Posterior cingulate gyrus (tissue), 11 donors: ENCODE results near the gene RAB3GAP2.
"Not testable (repeated sequence)": the region's sequence is repeated elsewhere in the genome, so short reads cannot be mapped to it uniquely, and the experiment has no call there.

Experiments used
- DNase-seq, 10 donors: peaks; one replicate each; pipeline versions ENCODE4 v3.0.0 to v3.0.0-alpha.2; 2020 to 2021; ENCODE audit warnings: mixed read lengths in 3 of 10
- intact Hi-C: fragments of 100-400 bp; cut with DNase I; formaldehyde crosslinking; loops from one replicate; pipeline ENCODE4 v1.15.1; 2023

The RAB3GAP2 gene

GRCh38 chr1:220159041-220159440 is 113.2 kb downstream of the RAB3GAP2 start:
- intact Hi-C loops = no loop called here
- no peak for DNase-seq

- DNase-seq, intact Hi-C loops: not testable (repeated sequence)
These were observed 113.7 kb downstream of the RAB3GAP2 start for GRCh38 chr1:220158530-220158929.

DNA sequence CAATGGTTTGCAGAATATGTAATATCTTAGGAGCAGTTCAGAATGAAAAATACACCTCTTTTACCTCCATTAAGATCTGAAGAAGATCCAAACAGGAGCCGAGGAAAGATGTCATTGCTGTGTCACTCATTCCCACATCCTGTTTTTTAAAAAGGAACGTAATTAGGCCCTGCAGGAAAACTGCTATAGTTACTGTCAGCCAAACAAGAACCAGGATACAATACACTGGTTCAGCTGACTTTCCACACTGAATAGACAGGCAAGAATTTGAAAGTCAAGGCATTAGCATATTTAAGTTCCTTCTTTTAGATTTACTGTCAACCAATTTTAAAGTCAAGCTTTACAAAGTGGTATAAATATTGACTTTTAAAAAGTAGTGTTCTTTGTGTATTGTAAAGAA is 114.5 kb downstream of the RAB3GAP2 start:
- intact Hi-C loops = no loop called here
- DNase-seq = no peak

GRCh38 chr1:220156620-220157146 is 115.6 kb downstream of the RAB3GAP2 start:
- intact Hi-C loops = no loop called here
- no peak for DNase-seq

DNA sequence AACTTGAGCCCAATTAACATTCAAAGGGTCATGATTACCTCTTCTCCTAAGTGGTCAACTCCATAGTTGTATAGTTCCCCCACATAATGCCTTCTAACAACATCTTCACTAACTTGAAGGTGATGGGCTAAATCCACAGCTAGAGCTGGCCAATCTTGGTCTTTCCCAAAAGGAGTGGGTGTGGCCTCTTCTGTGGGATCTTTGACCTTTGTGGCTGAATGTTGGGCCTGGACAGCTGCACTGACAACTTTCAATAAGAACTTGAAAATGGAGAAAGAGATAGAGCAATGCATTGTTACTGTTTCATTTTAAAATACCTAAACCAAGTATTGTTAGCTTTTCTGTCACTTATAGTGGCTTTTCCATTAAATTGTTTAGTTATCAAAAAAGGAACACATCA is 119.1 kb downstream of the RAB3GAP2 start:
- intact Hi-C loops = no loop called here
- no peak for DNase-seq

GRCh38 chr1:220151454-220151853 is 120.8 kb downstream of the RAB3GAP2 start:
- intact Hi-C loops = no loop called here
- peak in 4 of 10 donors; percentile 19 to 83 (median 22) for DNase-seq

- intact Hi-C loops = no loop called here
- no peak for DNase-seq
These were observed 122.5 kb downstream of the RAB3GAP2 start for GRCh38 chr1:220149742-220150141.

DNA sequence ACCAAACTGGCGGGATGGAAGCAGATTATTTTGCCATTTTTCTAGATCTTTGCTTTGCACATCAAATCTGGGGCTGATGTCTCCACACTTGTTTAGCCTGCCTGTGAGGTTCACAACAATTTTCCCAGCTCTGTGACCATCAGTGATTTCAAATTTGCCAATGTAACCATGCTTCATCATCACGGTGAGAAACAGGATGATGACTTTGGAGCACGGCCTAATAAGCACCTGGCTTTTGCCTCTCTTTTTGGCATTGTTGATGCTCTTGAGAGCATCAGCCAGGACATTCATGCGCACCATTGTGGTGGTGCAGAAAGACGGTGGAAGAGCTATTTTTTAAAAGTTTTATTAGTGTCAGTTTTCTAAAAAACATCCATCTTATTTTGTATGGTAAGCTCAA is 128.2 kb downstream of the RAB3GAP2 start:
- no peak for DNase-seq
- intact Hi-C loops = no loop called here

DNA sequence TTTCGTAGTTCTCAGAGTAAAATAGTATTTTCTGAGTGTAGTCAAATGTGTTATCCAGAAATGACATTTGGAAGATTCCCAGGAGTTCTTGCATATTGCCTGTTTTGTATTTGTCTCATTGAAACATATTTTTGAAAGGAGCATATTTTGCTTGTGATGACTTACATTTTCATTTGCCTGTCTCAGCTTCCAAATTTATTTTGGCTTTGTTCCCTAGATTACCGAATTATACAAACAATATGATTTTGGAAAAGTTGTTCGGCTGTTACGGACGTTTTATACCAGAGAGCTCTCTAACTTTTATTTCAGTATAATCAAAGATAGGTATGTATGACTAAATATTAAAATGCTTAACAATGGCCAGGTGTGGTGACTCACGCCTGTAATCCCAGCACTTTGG is 132.3 kb downstream of the RAB3GAP2 start:
- DNase-seq = no peak
- intact Hi-C loops = no loop called here

DNA sequence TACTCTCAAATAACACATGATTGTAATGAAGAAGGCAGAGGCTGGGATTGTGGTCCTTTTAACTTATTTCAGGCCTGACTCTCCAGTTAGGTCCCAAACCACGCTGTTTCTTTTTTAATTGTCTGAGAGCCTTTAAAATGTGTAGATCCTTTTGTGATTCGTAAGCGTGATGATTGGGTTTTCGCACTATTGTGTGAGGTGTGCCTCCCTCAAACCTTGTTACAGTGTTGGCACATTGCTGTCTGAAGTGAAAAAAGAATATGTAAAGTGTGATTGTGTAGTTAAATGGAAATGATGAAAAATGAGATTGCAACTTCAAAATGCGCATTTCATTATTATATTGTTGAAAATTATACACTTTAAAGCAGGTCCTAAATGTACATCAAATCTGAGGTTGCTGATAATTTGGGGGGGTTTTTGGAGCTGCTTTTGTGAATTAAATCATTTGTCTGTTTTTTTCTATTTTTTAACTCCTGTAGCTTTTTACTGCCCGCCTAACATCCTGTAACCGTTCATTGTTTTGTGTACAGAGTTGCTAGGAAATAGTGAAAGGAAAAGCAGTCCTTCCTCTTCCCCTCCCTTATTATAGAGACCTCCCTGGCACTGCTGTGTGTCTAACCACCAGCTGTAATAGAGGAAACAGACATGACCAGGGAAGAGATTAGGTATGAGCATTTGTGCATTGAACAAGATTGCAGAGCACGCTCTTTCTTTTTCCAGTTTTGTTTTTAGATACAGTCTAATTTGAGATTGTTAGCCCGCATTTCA is 135.1 kb downstream of the RAB3GAP2 start:
- DNase-seq = no peak
- intact Hi-C loops = no loop called here

DNA sequence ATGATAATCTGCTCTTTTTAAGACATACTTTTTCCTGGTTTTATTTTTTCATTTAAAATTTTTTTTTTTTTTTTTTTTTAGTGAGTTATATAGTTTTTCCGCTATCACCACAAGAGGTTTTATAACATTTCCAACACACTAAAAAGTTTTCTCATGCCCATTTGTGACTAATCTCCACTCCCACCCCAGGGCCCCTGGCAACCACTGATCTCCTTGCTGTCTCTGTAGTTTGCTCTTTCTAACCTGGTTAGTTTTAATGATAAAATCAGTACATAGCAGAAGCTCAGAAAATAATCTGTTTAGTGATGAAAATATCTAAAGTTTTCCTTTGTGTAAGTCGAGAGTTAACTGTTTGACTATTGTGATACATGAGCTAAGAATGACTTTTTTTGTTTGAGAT is 136.5 kb downstream of the RAB3GAP2 start:
- no peak for DNase-seq
- intact Hi-C loops = no loop called here

DNA sequence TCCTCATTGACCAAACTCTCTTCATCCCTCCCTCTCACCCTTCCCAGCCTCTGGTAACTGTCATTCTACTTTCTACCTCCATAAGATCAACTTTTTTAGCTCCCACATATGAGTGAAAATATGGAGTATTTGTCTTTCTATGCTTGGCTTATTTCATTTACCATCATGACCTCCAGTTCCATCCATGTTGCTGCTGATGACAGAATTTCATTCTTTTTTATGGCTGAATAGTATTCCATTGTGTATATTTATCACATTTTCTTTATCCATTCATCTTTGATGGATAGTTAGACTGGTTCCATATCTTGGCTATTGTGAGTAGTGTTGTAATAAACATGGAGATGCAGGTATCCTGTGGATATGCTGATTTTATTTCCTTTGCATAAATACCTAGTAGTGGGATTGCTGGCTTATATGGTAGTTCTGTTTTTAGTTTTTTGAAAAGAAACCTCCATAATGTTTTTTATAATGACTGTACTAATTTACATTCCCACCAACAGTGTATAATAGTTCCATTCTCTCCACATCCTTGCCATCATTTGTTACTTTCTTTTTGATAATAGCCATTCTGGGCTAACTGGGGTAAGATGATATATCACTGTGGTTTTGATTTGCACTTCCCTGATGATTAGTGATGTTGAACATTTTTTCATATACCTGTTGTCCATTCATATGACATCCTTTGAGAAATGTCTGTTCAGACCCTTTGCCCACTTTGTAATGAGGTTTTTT is 142.6 kb downstream of the RAB3GAP2 start:
- DNase-seq = no peak
- intact Hi-C loops = no loop called here

DNA sequence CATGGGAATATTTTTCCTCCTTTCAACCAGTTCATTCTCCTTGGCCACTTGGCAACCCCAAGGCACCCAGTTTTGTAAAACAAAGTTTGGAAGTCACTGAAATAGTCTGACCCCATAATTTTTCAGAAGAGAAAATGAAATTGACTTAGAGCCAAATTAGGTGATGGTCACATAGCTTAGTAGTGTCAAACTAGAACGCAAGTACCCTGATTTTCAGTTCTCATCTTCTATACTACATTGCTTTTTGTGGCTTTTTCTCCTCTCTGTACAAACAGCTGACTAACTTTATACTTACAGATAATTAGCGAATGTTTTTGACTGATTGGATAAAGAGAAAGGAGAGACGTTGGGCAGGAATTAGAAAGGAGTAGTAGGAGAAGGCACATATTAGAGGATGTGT is 145.2 kb downstream of the RAB3GAP2 start:
- intact Hi-C loops = no loop called here
- DNase-seq = no peak

DNA sequence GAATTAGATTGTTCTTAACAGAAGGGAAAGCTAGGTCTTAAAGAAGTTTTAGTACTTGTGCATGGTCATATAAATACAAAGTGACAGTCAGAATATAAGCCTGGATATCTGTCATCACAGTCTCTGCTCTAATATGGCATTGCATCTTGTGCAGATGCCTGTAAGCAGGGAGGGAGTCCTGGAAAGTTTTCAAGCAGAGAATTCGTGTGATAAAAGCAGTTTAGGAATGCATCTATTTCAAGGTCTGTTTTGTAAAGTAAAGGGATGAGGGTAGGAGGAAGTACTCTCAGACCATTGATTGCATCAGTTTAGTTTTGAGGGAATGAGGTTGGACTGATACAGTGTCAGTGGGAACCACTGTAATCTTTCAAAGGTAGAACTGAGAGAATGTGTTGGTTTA is 147.7 kb downstream of the RAB3GAP2 start:
- intact Hi-C loops = no loop called here
- DNase-seq = no peak

DNA sequence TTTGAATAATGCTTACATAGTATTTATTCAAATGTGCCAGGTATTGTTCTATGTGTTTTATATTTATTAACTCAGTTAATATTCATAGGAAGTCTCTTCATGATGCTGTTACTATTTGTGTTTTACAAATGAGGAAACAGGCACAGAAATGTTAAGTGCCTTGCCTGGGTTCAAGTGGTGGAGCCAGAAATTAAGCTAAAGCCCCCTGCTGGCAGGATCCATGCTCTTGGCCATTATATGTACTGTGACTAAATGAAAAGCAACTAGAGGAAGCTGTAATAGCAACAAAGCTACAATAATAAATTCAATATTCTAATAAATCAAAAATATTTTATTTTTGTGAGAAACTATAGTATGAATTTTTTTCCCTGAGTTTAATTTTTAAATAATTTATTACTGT is 148.4 kb downstream of the RAB3GAP2 start:
- no peak for DNase-seq
- intact Hi-C loops = no loop called here

DNA sequence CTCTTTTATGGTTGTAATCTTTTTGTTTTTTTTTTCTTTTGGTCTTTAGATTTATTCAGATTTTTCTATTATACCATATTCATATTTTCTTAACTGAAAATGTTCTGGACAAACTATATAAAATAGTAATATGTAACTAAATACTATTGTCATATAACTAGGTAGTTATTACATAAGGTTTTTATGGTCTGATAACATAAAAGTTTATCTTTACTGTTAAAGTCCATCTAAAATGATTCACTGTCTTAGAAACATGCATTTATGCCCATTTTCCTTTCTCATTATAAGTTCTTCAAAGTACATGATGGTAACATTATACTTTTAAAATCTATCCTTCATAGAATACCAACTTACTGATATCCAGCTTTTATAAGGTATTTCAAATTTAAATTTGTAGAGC is 149.2 kb downstream of the RAB3GAP2 start:
- no peak for DNase-seq
- intact Hi-C loops = no loop called here

DNA sequence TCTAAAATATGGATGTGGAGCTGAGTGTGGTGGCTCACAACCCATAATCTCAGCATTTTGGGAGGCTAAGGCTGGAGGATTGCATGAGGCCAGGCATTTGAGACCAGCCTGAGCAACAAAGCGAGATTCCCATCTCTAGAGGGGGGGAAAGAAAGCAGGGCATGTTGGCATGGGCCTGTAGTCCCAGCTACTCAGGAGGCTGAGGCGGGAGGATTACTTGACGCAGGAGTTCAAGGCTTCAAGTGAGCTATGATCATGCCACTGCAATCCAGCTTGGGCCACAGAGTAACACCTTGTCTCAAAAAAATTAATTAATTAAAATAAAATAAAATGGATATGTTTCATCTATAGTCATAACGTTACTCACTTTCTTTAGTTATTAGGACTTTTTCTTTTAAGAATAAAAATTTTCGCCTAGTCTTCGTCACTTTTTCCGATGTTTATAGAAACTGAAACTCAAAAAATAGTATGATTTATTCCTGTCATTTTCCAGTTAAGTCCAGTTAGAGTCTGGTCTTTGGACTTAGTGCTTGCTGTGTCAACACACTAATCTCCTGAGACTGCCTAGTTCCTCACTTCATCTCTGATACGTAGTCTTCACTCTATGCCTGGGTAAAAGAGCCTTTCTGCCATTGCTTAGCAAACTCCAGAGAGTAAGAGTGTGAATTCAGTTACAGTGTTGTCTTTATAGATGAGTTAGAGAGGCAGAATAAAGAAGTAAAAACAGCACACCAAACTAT is 150.3 kb downstream of the RAB3GAP2 start:
- intact Hi-C loops = no loop called here
- no peak for DNase-seq

DNA sequence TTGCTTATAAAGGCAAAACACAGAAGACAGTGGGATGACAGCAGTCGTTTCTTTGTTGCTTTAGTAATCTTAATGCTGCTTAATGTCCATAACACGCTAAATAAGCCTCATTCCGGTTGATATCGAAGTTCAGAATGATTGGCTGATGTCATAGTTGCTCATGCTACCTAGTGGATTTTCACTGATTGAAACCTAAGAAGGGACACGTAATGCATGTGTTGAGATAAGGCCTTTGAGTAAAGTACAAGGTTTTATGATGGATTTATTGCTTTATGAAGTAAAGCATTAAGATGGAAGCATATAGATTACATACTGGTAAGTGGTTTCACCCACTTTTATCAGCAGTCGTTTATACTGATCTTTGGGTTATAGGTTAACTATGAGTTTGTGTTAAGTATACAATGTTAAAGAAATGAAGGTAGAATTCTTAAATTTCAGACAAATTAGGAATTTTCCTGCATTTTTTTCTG is 153.2 kb downstream of the RAB3GAP2 start:
- no peak for DNase-seq
- intact Hi-C loops = no loop called here

DNA sequence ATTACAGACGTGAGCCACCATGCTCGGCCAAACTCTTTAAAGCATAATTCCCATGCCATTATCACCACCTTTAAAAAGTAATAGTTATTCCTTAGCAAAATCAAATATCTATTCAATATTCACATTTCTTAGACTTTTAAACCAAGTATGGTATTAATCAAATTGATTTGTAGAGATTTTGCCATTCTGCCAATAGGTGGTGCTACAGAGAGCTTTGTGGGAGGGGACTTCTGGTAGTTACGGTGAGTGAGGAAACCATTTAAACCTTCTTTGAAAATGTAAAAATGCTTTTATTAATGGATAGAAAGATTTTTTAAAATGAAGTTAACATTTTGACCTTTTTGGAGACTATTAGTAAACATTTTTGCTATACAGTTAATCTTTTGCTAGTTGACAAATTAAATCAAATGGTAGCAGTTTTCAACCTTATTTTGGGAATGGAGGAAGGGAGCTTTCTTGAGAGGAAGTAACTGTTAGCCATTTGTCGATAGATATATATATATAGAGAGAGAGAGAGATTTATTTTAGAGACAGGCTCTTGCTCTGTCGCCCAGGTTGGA is 159.0 kb downstream of the RAB3GAP2 start:
- no peak for DNase-seq
- intact Hi-C loops = no loop called here

DNA sequence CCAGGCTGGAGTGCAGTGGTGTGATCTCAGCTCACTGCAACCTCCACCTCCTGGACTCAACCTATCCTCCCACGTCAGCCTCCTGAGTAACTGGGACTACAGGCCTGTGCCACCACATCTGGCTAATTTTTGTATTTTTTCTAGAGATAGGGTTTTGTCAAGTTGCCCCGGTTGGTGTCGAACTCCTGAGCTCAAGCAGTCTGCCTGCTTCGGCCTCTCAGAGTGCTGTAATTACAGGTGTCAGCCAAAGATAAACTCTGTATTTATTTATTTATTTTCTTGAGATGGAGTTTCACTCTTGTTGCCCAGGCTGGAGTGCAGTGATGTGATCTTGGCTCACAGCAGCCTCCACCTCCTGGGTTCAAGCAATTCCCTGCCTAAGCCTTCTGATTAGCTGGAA is 159.7 kb downstream of the RAB3GAP2 start:
- intact Hi-C loops, DNase-seq: not testable (repeated sequence)

DNA sequence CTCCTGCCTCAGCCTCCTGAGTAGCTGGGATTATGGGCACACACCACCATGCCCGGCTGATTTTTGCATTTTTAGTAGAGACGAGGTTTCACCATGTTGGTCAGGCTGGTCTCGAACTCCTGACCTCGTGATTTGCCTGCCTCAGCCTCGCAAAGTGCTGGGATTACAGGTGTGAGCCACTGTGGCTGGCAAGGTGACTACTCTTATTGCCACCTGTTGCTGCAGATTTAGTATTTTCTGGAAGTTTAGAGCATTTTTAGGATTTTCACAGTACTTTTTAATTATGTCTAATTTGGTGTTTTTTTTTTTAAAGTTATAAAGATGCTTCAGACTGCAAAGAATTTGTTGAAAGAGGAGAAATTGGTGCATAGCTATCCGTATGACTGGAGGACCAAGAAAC is 161.8 kb downstream of the RAB3GAP2 start:
- DNase-seq, intact Hi-C loops: not testable (repeated sequence)
